DOHH2 (cell line): Measurements from ENCODE around the gene AKAP13.

ENCODE experiments used
- H3F3A ChIP-seq: fragments of 200-600 bp; sonication (generic), shearing (Covaris generic); 2 replicates; pipeline ENCODE4 v1.6.0; 2016; ENCODE audit warnings: antibody characterized with exemption, mild to moderate bottlenecking; ENCODE audit not compliant: control insufficient read depth, insufficient read depth
- H3K27ac ChIP-seq: fragments of 200-600 bp; sonication (generic); 2 replicates; pipeline ENCODE4 v1.5.1; 2014; ENCODE audit warnings: low read depth, mild to moderate bottlenecking, low read length, moderate library complexity
- H3K27me3 ChIP-seq: fragments of 200-600 bp; sonication (generic); 2 replicates; pipeline ENCODE4 v1.6.1; 2014; ENCODE audit warnings: mild to moderate bottlenecking, low read length, mixed read lengths; ENCODE audit not compliant: control insufficient read depth
- H3K36me3 ChIP-seq: fragments of 200-600 bp; sonication (generic); 2 replicates; pipeline ENCODE4 v1.6.1; 2014; ENCODE audit warnings: mild to moderate bottlenecking, low read length, moderate library complexity, mixed read lengths; ENCODE audit not compliant: control insufficient read depth
- H3K4me1 ChIP-seq: fragments of 200-600 bp; sonication (generic); 2 replicates; pipeline ENCODE4 v1.6.1; 2014; ENCODE audit warnings: mild to moderate bottlenecking, low read length, mixed read lengths; ENCODE audit not compliant: control insufficient read depth
- H3K4me2 ChIP-seq: fragments of 200-600 bp; sonication (generic); 2 replicates; pipeline ENCODE4 v1.6.0; 2014; ENCODE audit warnings: mild to moderate bottlenecking, low read length, moderate library complexity
- H3K4me3 ChIP-seq: fragments of 200-600 bp; sonication (generic); 2 replicates; pipeline ENCODE4 v1.5.1; 2014; ENCODE audit warnings: mild to moderate bottlenecking, low read length, mixed read lengths
- H3K79me2 ChIP-seq: fragments of 200-600 bp; sonication (generic); 2 replicates; pipeline ENCODE4 v1.6.1; 2014; ENCODE audit warnings: mild to moderate bottlenecking, low read length, mixed read lengths; ENCODE audit not compliant: control insufficient read depth
- H3K9me2 ChIP-seq: fragments of 200-600 bp; sonication (generic); replicated peaks from 2 replicates; pipeline ENCODE4 v1.6.1; 2014; ENCODE audit warnings: mild to moderate bottlenecking, low read length, mixed read lengths; ENCODE audit not compliant: control insufficient read depth
- H3K9me3 ChIP-seq: fragments of 200-600 bp; sonication (generic); 2 replicates; pipeline ENCODE4 v1.6.1; 2014; ENCODE audit warnings: antibody characterized with exemption, low read length, mixed read lengths; ENCODE audit not compliant: control insufficient read depth, insufficient read depth
- H4K20me1 ChIP-seq: fragments of 200-600 bp; sonication (generic); 2 replicates; pipeline ENCODE4 v1.6.0; 2014; ENCODE audit warnings: low read depth, mild to moderate bottlenecking, antibody characterized with exemption, low read length, moderate library complexity; ENCODE audit not compliant: control insufficient read depth, insufficient read depth
- EZH2phosphoT487 ChIP-seq: fragments of 200-600 bp; sonication (generic); IDR thresholded peaks from 2 replicates; pipeline ENCODE4 v1.6.1; 2017; ENCODE audit warnings: borderline replicate concordance, mild to moderate bottlenecking, antibody characterized with exemption, low read length, moderate library complexity, mixed read lengths
- TF ChIP-seq, protein P1 (sequence below): fragments of 200-600 bp; sonication (generic); IDR thresholded peaks from one replicate; pipeline ENCODE4 v1.5.1; 2014; ENCODE audit warnings: antibody characterized with exemption, mild to moderate bottlenecking, low read depth, low read length; ENCODE audit not compliant: poor library complexity, severe bottlenecking

AKAP13 gene

GRCh38 chr15:85458764-85459163 lies 78.4 kb downstream of the AKAP13 start:
- Histone ChIP-seq H3K79me2 (peaks cover 93% of the 10 kb centered on the region), H3K27me3 (no peaks in the 10 kb centered on the region), H3K27ac (no peak overlapping the region), H3K4me2 (peak overlapping the region; percentile 57), H3K36me3 (peaks cover 6% of the 10 kb centered on the region; the same call in 1 of the 2 replicates), H4K20me1 (peaks cover 10% of the 10 kb centered on the region; the same call in 1 of the 2 replicates), H3K9me2 (no peaks in the 10 kb centered on the region), H3F3A (peaks cover 30% of the 10 kb centered on the region), H3K4me3 (peak overlapping the region; percentile 46), H3K9me3 (no peaks in the 10 kb centered on the region), H3K4me1 (peaks cover 95% of the 10 kb centered on the region)
- TF ChIP-seq EZH2phosphoT487 = no peak
- TF ChIP-seq, protein P1, sequence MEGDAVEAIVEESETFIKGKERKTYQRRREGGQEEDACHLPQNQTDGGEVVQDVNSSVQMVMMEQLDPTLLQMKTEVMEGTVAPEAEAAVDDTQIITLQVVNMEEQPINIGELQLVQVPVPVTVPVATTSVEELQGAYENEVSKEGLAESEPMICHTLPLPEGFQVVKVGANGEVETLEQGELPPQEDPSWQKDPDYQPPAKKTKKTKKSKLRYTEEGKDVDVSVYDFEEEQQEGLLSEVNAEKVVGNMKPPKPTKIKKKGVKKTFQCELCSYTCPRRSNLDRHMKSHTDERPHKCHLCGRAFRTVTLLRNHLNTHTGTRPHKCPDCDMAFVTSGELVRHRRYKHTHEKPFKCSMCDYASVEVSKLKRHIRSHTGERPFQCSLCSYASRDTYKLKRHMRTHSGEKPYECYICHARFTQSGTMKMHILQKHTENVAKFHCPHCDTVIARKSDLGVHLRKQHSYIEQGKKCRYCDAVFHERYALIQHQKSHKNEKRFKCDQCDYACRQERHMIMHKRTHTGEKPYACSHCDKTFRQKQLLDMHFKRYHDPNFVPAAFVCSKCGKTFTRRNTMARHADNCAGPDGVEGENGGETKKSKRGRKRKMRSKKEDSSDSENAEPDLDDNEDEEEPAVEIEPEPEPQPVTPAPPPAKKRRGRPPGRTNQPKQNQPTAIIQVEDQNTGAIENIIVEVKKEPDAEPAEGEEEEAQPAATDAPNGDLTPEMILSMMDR = no peak

DNA sequence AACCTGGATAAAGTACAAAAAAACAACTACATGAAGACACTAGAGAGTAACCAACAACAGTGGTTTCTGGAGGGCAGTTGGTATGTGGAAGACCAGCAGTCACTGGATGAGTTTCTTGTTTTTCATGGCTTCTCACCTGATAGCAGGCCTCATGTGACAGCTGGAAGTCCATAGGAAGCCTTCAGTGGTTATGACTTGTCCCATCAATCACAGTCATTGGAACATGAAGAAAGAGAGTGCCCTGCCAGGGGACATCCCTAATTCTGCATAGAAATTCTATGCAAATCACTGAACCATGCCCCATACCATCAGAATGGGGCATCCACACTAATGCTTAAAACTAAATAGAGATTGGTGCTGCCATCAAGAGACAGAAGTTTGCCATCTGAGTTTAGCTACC lies 81.6 kb downstream of the AKAP13 start:
- no peak for TF ChIP-seq EZH2phosphoT487
- TF ChIP-seq, protein P1 = no peak

GRCh38 chr15:85463276-85463892 lies 83.0 kb downstream of the AKAP13 start:
- H3K79me2 ChIP-seq = peaks cover 84% of the 10 kb centered on the region
- no peaks in the 10 kb centered on the region for H3K27me3 ChIP-seq
- peaks cover 76% of the 10 kb centered on the region for H3K4me1 ChIP-seq
- peaks cover 11% of the 10 kb centered on the region for H3F3A ChIP-seq
- no peaks in the 10 kb centered on the region for H3K9me3 ChIP-seq
- H3K9me2 ChIP-seq = no peaks in the 10 kb centered on the region
- no peak overlapping the region for H3K4me3 ChIP-seq
- H4K20me1 ChIP-seq = peaks cover 10% of the 10 kb centered on the region; the same call in 1 of the 2 replicates
- H3K27ac ChIP-seq = no peak overlapping the region
- TF ChIP-seq, protein P1 = no peak
- TF ChIP-seq EZH2phosphoT487 = no peak
- H3K4me2 ChIP-seq = 0 out of 2 replicates have a peak overlapping the region, but pooled peaks have one; percentile 1
- H3K36me3 ChIP-seq = peaks cover 6% of the 10 kb centered on the region; the same call in 1 of the 2 replicates

More for the DNA sequence above, 81.6 kb downstream of the AKAP13 start:
- Histone ChIP-seq H4K20me1 (peaks cover 10% of the 10 kb centered on the region; the same call in 1 of the 2 replicates), H3K79me2 (peaks cover 83% of the 10 kb centered on the region), H3K4me2 (peak overlapping the region; percentile 24), H3K36me3 (peaks cover 6% of the 10 kb centered on the region; the same call in 1 of the 2 replicates), H3K9me3 (no peaks in the 10 kb centered on the region), H3K27ac (no peak overlapping the region), H3K27me3 (no peaks in the 10 kb centered on the region), H3K4me3 (peak overlapping the region; percentile 2; the same call in 1 of the 2 replicates), H3F3A (peaks cover 19% of the 10 kb centered on the region), H3K9me2 (no peaks in the 10 kb centered on the region), H3K4me1 (peaks cover 75% of the 10 kb centered on the region)
